ENCODE data around the gene EFCAB12.
"Not testable (repeated sequence)": the region's sequence is repeated elsewhere in the genome, so short reads cannot be mapped to it uniquely, and the experiment has no call there.

The EFCAB12 gene

GRCh38 chr3:129419476-129419875 is 9.0 kb downstream of the EFCAB12 start:
- no peak for DNase-seq (ENCODE audit: low read depth)

- no peak for DNase-seq (ENCODE audit: low read depth)
Observed at GRCh38 chr3:129418041-129418973, 10.1 kb downstream of the EFCAB12 start.

- DNase-seq (ENCODE audit: low read depth), result no peak
Observed at GRCh38 chr3:129417326-129417725, 11.1 kb downstream of the EFCAB12 start.

GRCh38 chr3:129416415-129416814 is 12.0 kb downstream of the EFCAB12 start:
- no peak for DNase-seq (ENCODE audit: low read depth)

GRCh38 chr3:129415830-129416229 is 12.6 kb downstream of the EFCAB12 start:
- DNase-seq (ENCODE audit: low read depth), result no peak

GRCh38 chr3:129415378-129415777 is 13.1 kb downstream of the EFCAB12 start:
- no peak for DNase-seq (ENCODE audit: low read depth)

GRCh38 chr3:129413687-129414506 is 14.5 kb downstream of the EFCAB12 start:
- peak; percentile 39 for DNase-seq (ENCODE audit: low read depth)

- not testable (repeated sequence) for DNase-seq (ENCODE audit: low read depth)
Observed at GRCh38 chr3:129413238-129413637, 15.2 kb downstream of the EFCAB12 start.

GRCh38 chr3:129412542-129413198 is 15.8 kb downstream of the EFCAB12 start:
- no peak for DNase-seq (ENCODE audit: low read depth)

- DNase-seq (ENCODE audit: low read depth), result no peak
Observed at GRCh38 chr3:129410971-129411370, 17.5 kb downstream of the EFCAB12 start.

- DNase-seq (ENCODE audit: low read depth), result no peak
Observed at GRCh38 chr3:129409541-129409940, 18.9 kb downstream of the EFCAB12 start.

- DNase-seq (ENCODE audit: low read depth), result no peak
Observed at GRCh38 chr3:129404610-129405009, 23.8 kb downstream of the EFCAB12 start.

GRCh38 chr3:129404130-129404529 is 24.3 kb downstream of the EFCAB12 start:
- DNase-seq (ENCODE audit: low read depth), result no peak

- DNase-seq (ENCODE audit: low read depth), result no peak
Observed at GRCh38 chr3:129403450-129403849, 25.0 kb downstream of the EFCAB12 start.

GRCh38 chr3:129402616-129403015 is 25.8 kb downstream of the EFCAB12 start:
- DNase-seq (ENCODE audit: low read depth), result no peak

- DNase-seq (ENCODE audit: low read depth), result no peak
Observed at GRCh38 chr3:129402210-129402609, 26.2 kb downstream of the EFCAB12 start.

- no peak for DNase-seq (ENCODE audit: low read depth)
Observed at GRCh38 chr3:129399895-129400357, 28.5 kb downstream of the EFCAB12 start.

- peak; percentile 89 for DNase-seq (ENCODE audit: low read depth)
Observed at GRCh38 chr3:129399145-129399894, 29.1 kb downstream of the EFCAB12 start.

- no peak for DNase-seq (ENCODE audit: low read depth)
Observed at GRCh38 chr3:129398803-129399144, 29.7 kb downstream of the EFCAB12 start.

- not testable (repeated sequence) for DNase-seq (ENCODE audit: low read depth)
Observed at GRCh38 chr3:129393760-129394564, 34.5 kb downstream of the EFCAB12 start.

GRCh38 chr3:129393271-129393670 is 35.2 kb downstream of the EFCAB12 start:
- no peak for DNase-seq (ENCODE audit: low read depth)

Measured in GM04503 (cell line).